Stimulated activated naive CD8-positive, alpha-beta T cell treated with anti-CD3 and anti-CD28 coated beads, Interleukin-15, Interleukin-2, amounts not matched to agents 100 U/mL and 50 U/mL, for 24 hours (primary cell): ENCODE results near the gene HS6ST1.

ENCODE experiments used
- ATAC-seq: fragments of 150-1000 bp; cut with Tn5 transposase; one replicate; pipeline ENCODE4 v1.10.0; 2021
- DNase-seq: peaks from one replicate; pipeline ENCODE4 v3.0.0; 2021

The HS6ST1 gene

GRCh38 chr2:128347701-128348539, 29.3 kb upstream of the HS6ST1 start:
- no peak for DNase-seq
- ATAC-seq: no peak

GRCh38 chr2:128347171-128347558, 28.5 kb upstream of the HS6ST1 start:
- DNase-seq (no peak), ATAC-seq (no peak)

GRCh38 chr2:128346291-128347170, 27.9 kb upstream of the HS6ST1 start:
- no peak for DNase-seq
- ATAC-seq: no peak

- DNase-seq (no peak), ATAC-seq (no peak)
These were observed 26.9 kb upstream of the HS6ST1 start for GRCh38 chr2:128345436-128346165.

- DNase-seq: no peak
- ATAC-seq: no peak
These were observed 25.4 kb upstream of the HS6ST1 start for GRCh38 chr2:128344101-128344500.

GRCh38 chr2:128343459-128343858, 24.8 kb upstream of the HS6ST1 start:
- DNase-seq (no peak), ATAC-seq (no peak)

GRCh38 chr2:128342550-128342949, 23.9 kb upstream of the HS6ST1 start:
- DNase-seq (no peak), ATAC-seq (no peak)

GRCh38 chr2:128341621-128342020, 23.0 kb upstream of the HS6ST1 start:
- ATAC-seq (no peak), DNase-seq (no peak)

- DNase-seq (no peak), ATAC-seq (no peak)
These were observed 13.5 kb upstream of the HS6ST1 start for GRCh38 chr2:128332091-128332634.

GRCh38 chr2:128330583-128330982, 11.9 kb upstream of the HS6ST1 start:
- ATAC-seq (no peak), DNase-seq (no peak)

- ATAC-seq (peak; percentile 42), DNase-seq (no peak)
These were observed 10.9 kb upstream of the HS6ST1 start for GRCh38 chr2:128329607-128330006.

GRCh38 chr2:128327180-128327964, 8.7 kb upstream of the HS6ST1 start:
- no peak for ATAC-seq
- no peak for DNase-seq

GRCh38 chr2:128326346-128326745, 7.7 kb upstream of the HS6ST1 start:
- DNase-seq: no peak
- ATAC-seq: no peak

- no peak for DNase-seq
- ATAC-seq: no peak
These were observed 7.0 kb upstream of the HS6ST1 start for GRCh38 chr2:128325611-128326181.

GRCh38 chr2:128324897-128325410, 6.3 kb upstream of the HS6ST1 start:
- DNase-seq (no peak), ATAC-seq (no peak)

- no peak for ATAC-seq
- no peak for DNase-seq
These were observed 5.6 kb upstream of the HS6ST1 start for GRCh38 chr2:128324008-128324896.

- ATAC-seq (no peak), DNase-seq (no peak)
These were observed 4.9 kb upstream of the HS6ST1 start for GRCh38 chr2:128323555-128323931.

GRCh38 chr2:128322715-128323554, 4.3 kb upstream of the HS6ST1 start:
- DNase-seq (no peak), ATAC-seq (no peak)
